A673 (cell line): Measurements from ENCODE around the gene ACVR2B.

Experiments used
- EZH2 ChIP-seq: fragments of 200-600 bp; sonication (generic); IDR thresholded peaks from 2 replicates; pipeline ENCODE4 v1.6.1; 2017; ENCODE audit warnings: borderline replicate concordance, low read depth, mild to moderate bottlenecking, mixed read lengths, antibody characterized with exemption, low read length; ENCODE audit not compliant: poor library complexity, severe bottlenecking
- TF ChIP-seq, protein P1 (sequence below): fragments of 300-800, 200-600 bp; sonication (generic); conservative IDR thresholded peaks from 2 replicates; pipeline ENCODE4 v1.5.1; 2017; ENCODE audit warnings: low read depth, mild to moderate bottlenecking, antibody characterized with exemption, low read length, moderate library complexity, mixed read lengths

DNA sequence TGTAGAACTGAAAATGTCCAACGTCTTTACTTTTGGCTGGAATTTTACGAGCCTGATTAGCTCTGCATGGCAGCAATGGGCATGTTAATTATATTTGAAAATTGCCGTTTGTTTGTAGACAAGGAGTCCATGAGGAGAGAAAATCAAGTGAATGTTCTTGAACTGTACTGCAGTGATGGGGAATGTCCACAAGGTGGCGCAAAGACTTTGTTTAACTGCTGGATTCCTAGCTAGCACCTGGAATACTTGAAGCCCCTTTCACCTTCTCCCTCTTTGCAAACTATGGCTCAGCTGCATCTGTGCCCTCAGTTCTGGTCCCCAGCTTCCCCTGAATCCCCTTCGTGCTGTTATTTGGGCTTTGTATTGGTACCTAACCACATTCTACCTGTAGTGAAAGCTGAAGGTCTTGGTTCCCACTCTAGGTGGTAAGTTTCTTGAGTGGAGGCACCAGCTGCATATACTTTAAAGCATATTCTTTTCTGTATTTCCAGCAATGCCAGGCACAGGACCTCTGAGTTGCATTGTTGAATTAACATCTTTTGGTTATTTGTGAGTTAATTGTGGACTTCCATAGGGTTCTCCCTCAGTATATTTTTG, 67.8 kb downstream of the ACVR2B start:
- TF ChIP-seq, protein P1, sequence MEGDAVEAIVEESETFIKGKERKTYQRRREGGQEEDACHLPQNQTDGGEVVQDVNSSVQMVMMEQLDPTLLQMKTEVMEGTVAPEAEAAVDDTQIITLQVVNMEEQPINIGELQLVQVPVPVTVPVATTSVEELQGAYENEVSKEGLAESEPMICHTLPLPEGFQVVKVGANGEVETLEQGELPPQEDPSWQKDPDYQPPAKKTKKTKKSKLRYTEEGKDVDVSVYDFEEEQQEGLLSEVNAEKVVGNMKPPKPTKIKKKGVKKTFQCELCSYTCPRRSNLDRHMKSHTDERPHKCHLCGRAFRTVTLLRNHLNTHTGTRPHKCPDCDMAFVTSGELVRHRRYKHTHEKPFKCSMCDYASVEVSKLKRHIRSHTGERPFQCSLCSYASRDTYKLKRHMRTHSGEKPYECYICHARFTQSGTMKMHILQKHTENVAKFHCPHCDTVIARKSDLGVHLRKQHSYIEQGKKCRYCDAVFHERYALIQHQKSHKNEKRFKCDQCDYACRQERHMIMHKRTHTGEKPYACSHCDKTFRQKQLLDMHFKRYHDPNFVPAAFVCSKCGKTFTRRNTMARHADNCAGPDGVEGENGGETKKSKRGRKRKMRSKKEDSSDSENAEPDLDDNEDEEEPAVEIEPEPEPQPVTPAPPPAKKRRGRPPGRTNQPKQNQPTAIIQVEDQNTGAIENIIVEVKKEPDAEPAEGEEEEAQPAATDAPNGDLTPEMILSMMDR: peak; percentile 69
- TF ChIP-seq EZH2: no peak
